CD4-positive, alpha-beta T cell treated with Interleukin-4 for 1 hour (primary cell): ENCODE results near the gene AGTRAP.

Experiments used
- DNase-seq, 2 donors: peaks; one replicate each; pipeline ENCODE4 v3.0.0-alpha.2; 2020 to 2022

The AGTRAP gene

GRCh38 chr1:11736746-11737639 lies 1.1 kb downstream of the AGTRAP start:
- peak; percentile 46 to 60 for DNase-seq

- no peak for DNase-seq
Measured at GRCh38 chr1:11738096-11738495, 2.2 kb downstream of the AGTRAP start.

- DNase-seq: no peak
Measured at GRCh38 chr1:11738783-11739182, 2.8 kb downstream of the AGTRAP start.

- peak; percentile 45 to 59 for DNase-seq
Measured at GRCh38 chr1:11740258-11741192, 4.6 kb downstream of the AGTRAP start.

- DNase-seq: no peak
Measured at GRCh38 chr1:11741482-11741881, 5.5 kb downstream of the AGTRAP start.

- DNase-seq: no peak
Measured at GRCh38 chr1:11741919-11742558, 6.1 kb downstream of the AGTRAP start.

GRCh38 chr1:11744287-11744686 lies 8.4 kb downstream of the AGTRAP start:
- DNase-seq: no peak

- DNase-seq: no peak
Measured at GRCh38 chr1:11746092-11746491, 10.2 kb downstream of the AGTRAP start.

- DNase-seq: no peak
Measured at GRCh38 chr1:11746795-11747487, 11.0 kb downstream of the AGTRAP start.

GRCh38 chr1:11748294-11749202 lies 12.6 kb downstream of the AGTRAP start:
- no peak for DNase-seq

- DNase-seq: peak; percentile 29 to 70
Measured at GRCh38 chr1:11749203-11749689, 13.3 kb downstream of the AGTRAP start.

GRCh38 chr1:11749996-11750395 lies 14.1 kb downstream of the AGTRAP start:
- no peak for DNase-seq

- no peak for DNase-seq
Measured at GRCh38 chr1:11751087-11751486, 15.2 kb downstream of the AGTRAP start.

- no peak for DNase-seq
Measured at GRCh38 chr1:11752359-11753088, 16.6 kb downstream of the AGTRAP start.

- DNase-seq: no peak
Measured at GRCh38 chr1:11753555-11754208, 17.7 kb downstream of the AGTRAP start.

GRCh38 chr1:11757047-11757446 lies 21.1 kb downstream of the AGTRAP start:
- DNase-seq: no peak

GRCh38 chr1:11759791-11760190 lies 23.9 kb downstream of the AGTRAP start:
- DNase-seq: no peak

GRCh38 chr1:11761285-11761684 lies 25.3 kb downstream of the AGTRAP start:
- DNase-seq: no peak

- peak; percentile 15 to 17 for DNase-seq
Measured at GRCh38 chr1:11761988-11762406, 26.1 kb downstream of the AGTRAP start, which contains the start of gene C1orf167. Gene C1orf167 (plus strand): TSS chr1:11762193. CDS start chr1:11764401, 2,208 bp downstream.

- DNase-seq: no peak
Measured at GRCh38 chr1:11764115-11764514, 28.2 kb downstream of the AGTRAP start.
